ENCODE results near the gene CAMK1.

DNA sequence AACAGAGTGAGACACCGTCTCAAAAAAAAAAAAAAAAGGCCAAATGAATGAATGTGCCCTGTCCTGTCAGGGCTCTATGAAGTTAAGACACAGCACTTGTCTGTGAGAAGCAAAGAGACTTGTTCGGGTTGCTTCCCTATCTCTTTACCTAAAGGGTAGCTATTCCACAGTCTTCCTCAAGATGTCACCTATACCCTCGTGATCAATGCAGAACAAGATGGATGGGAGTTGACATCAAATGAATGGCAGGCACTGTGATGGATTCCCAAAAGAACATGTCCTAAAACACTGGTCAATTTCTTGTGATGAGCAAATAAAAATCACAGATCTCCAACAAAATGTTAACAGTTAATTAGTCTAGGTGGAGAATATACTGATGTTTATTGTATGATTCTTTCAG, 13.0 kb upstream of the CAMK1 start:
- TF ChIP-seq, protein P1, sequence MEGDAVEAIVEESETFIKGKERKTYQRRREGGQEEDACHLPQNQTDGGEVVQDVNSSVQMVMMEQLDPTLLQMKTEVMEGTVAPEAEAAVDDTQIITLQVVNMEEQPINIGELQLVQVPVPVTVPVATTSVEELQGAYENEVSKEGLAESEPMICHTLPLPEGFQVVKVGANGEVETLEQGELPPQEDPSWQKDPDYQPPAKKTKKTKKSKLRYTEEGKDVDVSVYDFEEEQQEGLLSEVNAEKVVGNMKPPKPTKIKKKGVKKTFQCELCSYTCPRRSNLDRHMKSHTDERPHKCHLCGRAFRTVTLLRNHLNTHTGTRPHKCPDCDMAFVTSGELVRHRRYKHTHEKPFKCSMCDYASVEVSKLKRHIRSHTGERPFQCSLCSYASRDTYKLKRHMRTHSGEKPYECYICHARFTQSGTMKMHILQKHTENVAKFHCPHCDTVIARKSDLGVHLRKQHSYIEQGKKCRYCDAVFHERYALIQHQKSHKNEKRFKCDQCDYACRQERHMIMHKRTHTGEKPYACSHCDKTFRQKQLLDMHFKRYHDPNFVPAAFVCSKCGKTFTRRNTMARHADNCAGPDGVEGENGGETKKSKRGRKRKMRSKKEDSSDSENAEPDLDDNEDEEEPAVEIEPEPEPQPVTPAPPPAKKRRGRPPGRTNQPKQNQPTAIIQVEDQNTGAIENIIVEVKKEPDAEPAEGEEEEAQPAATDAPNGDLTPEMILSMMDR (IDR thresholded peaks at IDR 0.05; ENCODE audit: extremely low read depth in 1 of 2, insufficient read depth in 1 of 2, low read depth in 1 of 2, low read length in 2 of 2): no peak
- TF ChIP-seq POLR2A (IDR thresholded peaks at IDR 0.05; ENCODE audit: low read depth, low read length) (no peak), FOS (IDR thresholded peaks at IDR 0.05; ENCODE audit: borderline replicate concordance, insufficient read depth, low read length) (no peak), POLR2AphosphoS5 (IDR thresholded peaks at IDR 0.05; ENCODE audit: insufficient read depth, low read depth, low read length) (no peak), MYC (IDR thresholded peaks at IDR 0.05; ENCODE audit: low read depth, low read length) (no peak)
